Measurements from ENCODE around the gene TMBIM4.

The TMBIM4 gene

GRCh38 chr12:66137937-66138336 lies 31.9 kb downstream of the TMBIM4 start:
- no peak for DNase-seq

- no peak for DNase-seq
Measured at GRCh38 chr12:66132408-66132807, 37.4 kb downstream of the TMBIM4 start.

DNA sequence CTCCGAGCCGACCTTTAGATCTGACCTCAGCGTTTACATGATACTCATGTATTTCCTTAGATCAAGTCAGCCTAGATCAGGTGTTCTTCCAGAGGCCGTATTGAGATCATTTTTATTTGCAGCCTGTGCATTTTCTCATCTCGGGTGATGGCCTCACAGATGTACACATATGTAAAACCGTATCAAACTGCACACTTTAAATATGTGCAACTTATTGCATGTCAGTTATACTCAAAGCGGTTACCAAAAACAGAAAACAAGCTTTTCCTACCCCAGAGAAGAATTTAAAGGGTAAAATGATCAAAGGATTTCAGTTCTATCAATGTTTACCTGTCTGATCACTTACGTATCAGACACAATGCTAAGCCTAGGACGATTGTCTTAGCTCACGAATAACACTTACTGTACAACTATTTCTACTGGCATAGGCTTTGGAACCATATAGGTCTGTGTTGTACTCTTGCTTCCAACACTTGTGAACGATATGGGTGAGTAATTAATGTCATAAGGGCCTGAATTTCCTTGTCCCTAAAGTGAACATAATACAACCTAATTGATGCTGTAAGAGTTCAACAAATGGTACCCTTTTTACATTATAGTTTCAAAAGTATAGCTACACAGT lies 38.6 kb downstream of the TMBIM4 start:
- DNase-seq, result no peak

DNA sequence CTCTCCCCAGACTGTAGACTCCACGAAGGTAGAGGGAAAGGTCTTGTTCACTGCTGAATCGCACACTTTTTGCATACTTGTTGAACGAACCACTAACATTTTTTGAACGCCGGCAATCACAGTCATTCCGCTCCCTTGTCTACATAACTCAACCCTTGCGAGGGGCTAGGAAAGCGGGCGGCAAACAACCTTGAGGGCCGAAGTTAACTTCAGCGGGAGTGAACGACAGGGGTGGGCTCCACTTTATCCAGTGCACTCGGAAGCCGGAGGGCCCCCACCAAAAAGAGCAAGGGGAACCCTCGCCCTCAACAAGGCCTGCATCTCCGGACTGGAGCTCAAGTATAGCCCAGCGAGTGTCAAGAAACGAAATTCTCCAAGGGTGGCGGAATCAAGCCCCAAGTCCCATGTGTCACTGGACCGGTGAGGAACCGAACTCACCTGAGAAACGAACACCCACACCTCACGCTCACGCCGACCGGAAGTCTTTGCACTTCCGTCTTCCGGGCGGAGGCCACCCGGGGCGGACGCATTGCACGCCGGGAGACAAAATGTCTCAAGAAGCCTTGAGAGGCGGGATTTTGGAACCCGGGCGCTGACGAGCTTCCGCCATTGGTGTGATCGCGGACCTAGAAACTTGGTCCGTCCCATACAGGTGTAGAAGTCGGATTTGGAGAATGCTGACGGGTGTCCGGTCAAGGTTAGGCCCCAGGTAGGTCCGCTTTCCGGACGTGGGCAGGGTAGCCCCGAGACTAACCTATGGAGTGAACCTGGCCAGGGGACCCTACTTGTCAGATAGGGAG lies 39.3 kb downstream of the TMBIM4 start, which contains the start of gene LLPH:
TSS of gene LLPH (minus strand) at position 484 of the 800 bp plus-strand sequence. CDS start 1,644 bp downstream, outside the sequence.
- DNase-seq, result peak; percentile 91

DNA sequence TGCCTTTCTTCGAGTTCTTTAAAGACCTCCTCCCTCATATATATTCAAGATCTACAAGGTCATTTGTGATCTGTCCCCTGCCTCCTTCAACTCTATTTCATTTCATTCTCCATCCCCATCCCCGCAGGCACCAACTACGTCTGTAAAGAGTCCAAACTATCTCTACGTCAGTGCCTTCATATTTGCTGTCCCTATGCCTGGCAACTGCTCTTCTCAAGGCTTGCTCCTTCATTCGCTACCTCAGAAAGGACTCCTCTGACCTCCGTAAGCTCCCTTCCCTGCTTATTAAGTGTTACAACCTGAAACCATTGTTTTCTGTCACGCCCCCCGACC lies 39.9 kb downstream of the TMBIM4 start:
- no peak for DNase-seq

DNA sequence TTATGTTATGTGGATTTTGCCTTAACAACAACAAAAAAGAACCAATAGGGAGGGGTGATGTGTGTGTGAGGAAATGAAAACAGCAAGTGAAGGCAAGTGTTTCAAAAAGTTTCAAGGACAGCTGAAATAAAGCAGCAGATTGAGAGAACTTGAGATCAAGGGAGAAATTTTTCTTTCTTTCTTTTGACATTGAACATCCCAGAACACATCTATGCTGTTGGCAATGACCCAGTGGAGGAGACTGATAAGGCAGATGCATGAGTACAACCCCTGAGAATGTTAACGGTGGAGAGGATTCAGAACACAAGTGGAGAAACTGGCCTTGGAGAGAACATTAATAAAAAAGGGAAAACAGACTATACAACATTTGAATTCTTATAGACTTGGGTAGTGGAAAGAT lies 42.1 kb downstream of the TMBIM4 start:
- no peak for DNase-seq

DNA sequence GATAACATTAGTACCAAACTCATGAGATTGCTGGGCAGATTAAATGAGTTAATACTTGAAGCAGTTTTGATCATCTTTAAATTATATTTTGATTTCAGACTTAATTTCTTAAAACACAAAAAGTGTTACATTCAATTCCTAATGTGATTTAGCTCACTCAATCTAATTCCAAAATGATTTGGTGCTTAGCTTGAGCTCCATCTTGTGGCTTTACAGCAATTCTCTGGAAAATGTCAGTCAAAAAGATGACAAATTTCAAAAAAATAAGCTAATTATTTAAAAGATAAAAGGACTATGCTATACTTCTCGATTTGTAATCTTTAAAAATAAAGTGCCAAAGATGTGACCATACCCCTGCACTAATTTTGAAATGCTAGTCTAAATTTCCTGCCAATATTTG lies 49.3 kb downstream of the TMBIM4 start:
- DNase-seq, result no peak

GRCh38 chr12:66119870-66120241 lies 49.9 kb downstream of the TMBIM4 start:
- no peak for DNase-seq

DNA sequence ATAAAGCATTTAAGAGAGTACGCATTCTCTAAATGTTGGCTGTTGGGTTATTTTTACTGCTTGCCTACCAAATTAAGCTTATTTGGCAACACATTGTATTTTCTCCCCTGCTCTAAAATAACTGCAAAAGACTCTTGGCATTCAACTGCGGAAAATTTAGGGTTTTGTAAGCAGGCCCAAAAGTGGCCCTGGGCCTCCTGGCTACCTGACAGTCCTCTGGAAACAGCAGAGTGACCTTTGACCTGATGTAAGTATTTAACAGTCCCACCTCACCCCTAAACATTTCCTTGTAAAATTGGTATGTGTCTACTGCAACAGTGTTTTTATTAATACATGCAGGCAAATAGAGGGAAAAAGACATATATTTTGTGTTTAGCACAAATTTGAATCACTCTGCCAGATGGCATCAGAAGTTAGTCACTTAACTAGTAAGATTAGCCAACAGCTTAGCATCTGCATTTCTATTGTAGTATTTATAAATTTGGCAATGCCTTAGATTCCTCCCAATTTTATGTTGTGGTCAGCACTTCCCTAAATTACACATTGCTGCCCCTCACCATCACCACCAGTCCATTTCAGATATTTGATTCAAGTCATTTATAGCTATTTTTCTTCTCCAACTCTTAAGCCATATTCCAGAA lies 50.4 kb downstream of the TMBIM4 start:
- no peak for DNase-seq

- no peak for DNase-seq
Measured at GRCh38 chr12:66118240-66118891, 51.4 kb downstream of the TMBIM4 start.

DNA sequence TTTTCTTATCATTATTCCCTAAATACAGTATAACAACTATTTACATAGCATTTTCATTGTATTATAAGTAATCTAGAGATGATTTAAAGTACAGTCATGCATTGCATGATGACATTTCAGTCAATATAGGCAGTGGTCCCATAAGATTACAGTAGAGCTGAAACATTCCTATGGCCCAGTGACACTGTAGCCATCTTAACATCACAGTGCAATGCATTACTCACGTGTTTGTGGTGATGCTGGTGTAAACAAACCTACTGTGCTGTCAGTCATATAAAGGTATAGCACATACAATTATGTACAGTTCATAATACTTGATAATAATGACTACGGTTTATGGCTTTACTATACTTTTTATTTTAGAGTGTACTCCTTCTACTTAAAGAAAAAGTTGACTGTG lies 52.6 kb downstream of the TMBIM4 start:
- DNase-seq, result no peak

DNA sequence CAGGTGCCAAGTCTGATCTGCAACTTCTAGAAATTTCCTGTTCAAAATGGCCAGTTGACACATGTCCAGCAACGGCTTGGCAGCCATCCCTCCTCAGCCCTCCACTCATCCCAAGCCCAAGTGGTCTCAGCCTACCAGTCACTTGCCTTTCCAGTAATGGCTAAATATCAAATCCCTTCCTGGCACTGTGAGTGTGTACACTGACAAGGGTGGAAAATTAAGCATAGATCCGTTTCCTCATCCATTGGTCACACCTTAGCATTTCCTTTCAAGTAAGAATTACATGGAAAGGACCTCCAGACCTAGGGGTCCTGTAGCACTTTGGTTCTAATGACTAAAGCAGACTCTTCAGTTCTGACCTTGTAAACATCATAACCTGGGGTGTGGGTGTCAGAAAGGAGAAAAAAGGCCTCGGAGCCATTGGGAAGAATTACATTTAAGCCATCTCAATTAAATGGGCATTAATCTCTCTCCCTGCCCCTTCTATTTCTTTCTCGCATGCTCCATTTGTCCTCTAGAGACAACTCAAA lies 54.7 kb downstream of the TMBIM4 start:
- no peak for DNase-seq

DNA sequence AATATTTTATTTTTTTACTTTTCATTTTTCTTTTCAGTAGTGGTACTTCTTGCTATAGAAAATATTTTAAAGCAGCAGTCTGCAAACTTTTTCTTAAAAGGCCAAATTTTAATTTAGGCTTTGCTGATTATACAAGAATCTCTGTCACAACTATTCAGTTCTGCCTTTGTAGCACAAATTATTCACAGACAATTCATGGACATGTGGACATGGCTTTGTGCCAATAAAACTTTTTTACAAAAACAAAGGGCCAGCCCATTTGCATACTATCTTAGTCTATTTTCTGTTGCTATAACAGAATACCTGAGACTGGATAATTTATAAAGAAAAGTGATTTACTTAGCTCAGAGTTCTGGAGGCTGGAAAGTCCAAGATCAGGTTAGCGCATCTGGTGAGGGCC lies 56.3 kb downstream of the TMBIM4 start:
- no peak for DNase-seq

GRCh38 chr12:66111605-66112004 lies 58.2 kb downstream of the TMBIM4 start:
- no peak for DNase-seq

- no peak for DNase-seq
Measured at GRCh38 chr12:66109056-66109455, 60.7 kb downstream of the TMBIM4 start.

- DNase-seq, result no peak
Measured at GRCh38 chr12:66108386-66108785, 61.4 kb downstream of the TMBIM4 start.

DNA sequence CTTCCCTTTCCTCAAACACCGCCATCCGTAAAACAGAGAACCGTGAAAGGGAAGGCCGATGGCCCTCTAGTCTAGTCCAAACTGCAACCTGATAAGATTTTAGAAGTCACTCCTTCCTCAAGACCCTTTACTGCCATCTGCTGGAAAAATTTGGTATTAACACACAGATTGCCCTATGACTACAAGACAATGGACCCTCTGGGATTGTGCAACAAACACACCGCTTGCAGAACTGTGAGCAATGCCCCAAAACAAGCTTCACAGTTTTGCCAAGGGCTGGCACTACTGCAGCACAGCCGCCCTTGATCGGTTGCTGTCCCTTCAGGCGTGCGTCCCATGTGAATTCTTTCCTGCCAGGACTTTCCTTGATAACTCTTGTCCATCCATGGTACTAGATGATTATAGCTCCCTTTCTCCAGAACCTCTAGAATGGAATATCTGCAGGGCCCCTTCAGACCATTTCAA lies 62.3 kb downstream of the TMBIM4 start:
- DNase-seq, result peak; percentile 58

DNA sequence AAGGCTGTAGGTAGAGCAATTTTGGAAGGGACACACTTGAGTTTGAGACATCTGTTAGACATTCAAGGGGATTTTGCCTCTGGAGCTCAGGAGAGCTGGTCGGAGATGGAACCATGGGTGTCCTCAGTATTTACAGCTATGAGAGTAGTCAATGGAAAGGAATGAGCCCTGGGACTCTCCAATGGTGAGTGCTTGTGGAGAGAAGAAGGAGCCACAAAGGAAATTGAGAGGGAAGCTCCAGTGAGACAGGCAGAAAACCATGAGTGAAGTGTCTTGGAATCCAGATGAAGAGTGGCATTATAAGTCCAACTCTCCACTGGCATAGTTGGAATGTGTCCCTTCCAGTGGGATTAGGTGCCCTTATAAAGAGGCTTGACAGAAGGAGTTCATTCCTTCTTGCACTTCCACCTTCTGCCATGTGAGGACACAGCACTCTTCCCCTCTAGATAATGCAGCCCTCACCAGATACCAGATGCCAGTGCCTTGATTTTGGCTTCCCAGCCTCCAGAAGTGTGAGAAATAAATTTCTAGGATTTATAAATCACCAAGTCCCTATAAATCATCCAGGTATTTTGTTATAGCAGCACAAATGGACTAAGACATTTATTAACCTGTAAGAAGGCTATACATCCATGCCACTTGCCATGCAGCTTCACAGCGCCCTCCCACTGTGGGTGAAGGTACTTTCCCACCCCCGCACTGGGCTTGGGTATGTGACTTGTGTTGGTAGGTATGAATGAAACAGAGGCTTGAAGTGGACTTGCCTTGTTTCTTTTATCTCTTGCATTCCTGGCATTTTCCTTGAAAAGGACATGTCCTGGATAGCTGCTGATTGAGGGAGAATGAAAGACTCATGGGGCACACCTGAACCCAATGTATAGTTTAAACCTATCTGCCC lies 66.5 kb downstream of the TMBIM4 start:
- DNase-seq, result no peak

GRCh38 chr12:66092559-66093269 lies 77.1 kb downstream of the TMBIM4 start:
- DNase-seq, result no peak

GRCh38 chr12:66090157-66090556 lies 79.6 kb downstream of the TMBIM4 start:
- DNase-seq, result no peak

DNA sequence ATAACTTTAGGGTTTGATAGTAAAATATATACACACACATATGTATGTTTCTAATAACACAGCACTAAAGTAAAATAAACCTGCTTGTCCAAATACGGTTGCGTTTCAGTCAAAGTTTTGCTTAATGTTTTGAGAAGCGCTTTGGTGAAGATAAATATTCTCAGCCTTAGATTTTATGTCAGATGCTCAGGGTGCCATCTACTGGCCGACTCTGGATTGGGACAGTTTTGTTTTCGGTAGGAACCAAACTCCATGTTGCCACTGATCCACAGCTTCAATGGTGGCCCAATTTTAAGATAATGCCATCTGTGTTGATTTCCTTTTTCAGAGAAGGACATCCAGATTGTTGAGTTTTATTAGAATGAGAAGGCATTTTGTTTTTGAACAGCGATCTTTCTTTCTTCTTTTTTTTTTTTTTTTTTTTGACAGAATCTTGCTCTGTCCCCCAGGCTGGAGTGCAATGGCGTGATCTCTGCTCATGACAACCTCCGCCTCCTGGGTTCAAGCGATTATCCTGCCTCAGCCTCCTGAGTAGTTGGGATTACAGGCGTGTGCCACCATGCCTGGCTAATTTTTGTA lies 82.3 kb downstream of the TMBIM4 start:
- peak; percentile 85 for DNase-seq
